K562 treated with DMSO at 1 percent for 12 hours (cell line): ENCODE measurements around the gene PIP. TPM values are rescaled to one million over a fixed set of nuclear protein-coding genes. Genes with fewer than 3 reads are reported as not detected.

Experiments
- total RNA-seq: library from RNA; unstranded; fragments of 300-600 nt; gene quantifications from 2 replicates; pipeline ENCODE4 v1.2.3, GENCODE V29; 2022; ENCODE audit not compliant: insufficient read depth

PIP gene
- total RNA-seq, result not detected in 2 replicates

GRCh38 chr7:143131781-143132180 is at the start of gene PIP:
PIP (plus strand) TSS chr7:143132077; CDS start chr7:143132117, 40 bp downstream.

GRCh38 chr7:143183024-143183423 is 51.1 kb downstream of the PIP start, which contains the start of gene TAS2R39:
TAS2R39 (plus strand) TSS chr7:143183419; CDS start chr7:143183419, 0 bp downstream.

Other genes starting within 250 kb of the PIP start
- gene TRPV6, start 246.3 kb upstream of the PIP start, total RNA-seq, result 1.2 and 3.6 TPM in 2 replicates
- gene TRPV5, start 198.3 kb upstream of the PIP start, total RNA-seq, result not detected in 2 replicates
- gene LLCFC1, start 192.6 kb upstream of the PIP start, total RNA-seq, result 1.6 TPM in 1 of 2 replicates, not detected in the other
- gene KEL, start 169.7 kb upstream of the PIP start, total RNA-seq, result 14.4 and 35.9 TPM in 2 replicates
- not detected in 2 replicates for gene OR9A2, start 104.9 kb upstream of the PIP start, total RNA-seq
- gene OR6V1, start 79.7 kb upstream of the PIP start, total RNA-seq, result not detected in 2 replicates
- not detected in 2 replicates for gene TAS2R39, start 51.3 kb downstream of the PIP start, total RNA-seq
- not detected in 2 replicates for gene TAS2R40, start 90.0 kb downstream of the PIP start, total RNA-seq
- 180 and 207 TPM in 2 replicates for gene GSTK1, start 131.4 kb downstream of the PIP start, total RNA-seq
- gene TMEM139, start 152.9 kb downstream of the PIP start, total RNA-seq, result 1.4 and 3.0 TPM in 2 replicates
- gene CASP2, start 156.3 kb downstream of the PIP start, total RNA-seq, result 13.4 and 46.6 TPM in 2 replicates
- 0.25 TPM in 1 of 2 replicates, not detected in the other for gene CLCN1, start 184.0 kb downstream of the PIP start, total RNA-seq
- gene FAM131B, start 230.6 kb downstream of the PIP start, total RNA-seq, result not detected in 2 replicates
- gene ZYX, start 249.3 kb downstream of the PIP start, total RNA-seq, result 84.4 and 124 TPM in 2 replicates